Ovary (tissue), 3 donors: Measurements from ENCODE around the gene TOP3B.

Source experiments
- CTCF ChIP-seq, 3 donors: fragments of 450-650 bp in 2 of 3; fragments of 200-600 bp in 1 of 3; IDR thresholded peaks; one replicate each; pipeline versions ENCODE4 v1.5.1 to v1.8.0; 2016 to 2022; ENCODE audit warnings: antibody characterized with exemption in 3 of 3, mild to moderate bottlenecking in 1 of 3
- EP300 ChIP-seq: sonication (generic); formaldehyde crosslinking; IDR thresholded peaks from one replicate; pipeline ENCODE4 v1.6.1; 2017; ENCODE audit warnings: antibody characterized with exemption
- donor health status: DM: no; HTN: no; CAD: no.

GRCh38 chr22:21946262-21946925 lies 36.2 kb downstream of the TOP3B start:
- TF ChIP-seq CTCF (IDR thresholded peaks at IDR 0.05), result no peak
- TF ChIP-seq EP300, result no peak
